Hematopoietic multipotent progenitor cell treated with erythropoietin and hydrocortisone succinate and interleukin-3 and kit ligand, for 6 days (in vitro differentiated cells): ENCODE measurements around the gene FGFBP3.

ENCODE experiments used
- DNase-seq: peaks from one replicate; pipeline ENCODE4 v3.0.0-alpha.2; 2015

The FGFBP3 gene

GRCh38 chr10:91909117-91909677 is at the start of gene FGFBP3:
Gene FGFBP3 (minus strand): TSS chr10:91909486. CDS start chr10:91908969, 517 bp downstream.
- peak; percentile 91 for DNase-seq

GRCh38 chr10:91957091-91957490 is 47.8 kb upstream of the FGFBP3 start:
- DNase-seq, result no peak

GRCh38 chr10:91955114-91955513 is 45.8 kb upstream of the FGFBP3 start:
- DNase-seq, result no peak

GRCh38 chr10:91953600-91954160 is 44.4 kb upstream of the FGFBP3 start:
- no peak for DNase-seq

GRCh38 chr10:91944880-91945630 is 35.8 kb upstream of the FGFBP3 start:
- no peak for DNase-seq

- no peak for DNase-seq
These were observed 32.1 kb upstream of the FGFBP3 start for GRCh38 chr10:91941426-91941825.

- DNase-seq, result no peak
These were observed 30.4 kb upstream of the FGFBP3 start for GRCh38 chr10:91939653-91940052.

- DNase-seq, result no peak
These were observed 26.6 kb upstream of the FGFBP3 start for GRCh38 chr10:91935886-91936285.

- DNase-seq, result no peak
These were observed 23.5 kb upstream of the FGFBP3 start for GRCh38 chr10:91932737-91933136.

- no peak for DNase-seq
These were observed 22.4 kb upstream of the FGFBP3 start for GRCh38 chr10:91931526-91932190.

GRCh38 chr10:91930939-91931338 is 21.7 kb upstream of the FGFBP3 start:
- DNase-seq, result no peak

- DNase-seq, result no peak
These were observed 15.7 kb upstream of the FGFBP3 start for GRCh38 chr10:91925022-91925320.

- peak; percentile 39 for DNase-seq
These were observed 15.1 kb upstream of the FGFBP3 start for GRCh38 chr10:91924212-91925021.

- DNase-seq, result peak; percentile 96
These were observed 14.3 kb upstream of the FGFBP3 start, which contains the start of gene BTAF1 for GRCh38 chr10:91923371-91924211. Gene BTAF1 (plus strand): TSS chr10:91923770. CDS start chr10:91924077, 307 bp downstream.

GRCh38 chr10:91919651-91920050 is 10.4 kb upstream of the FGFBP3 start:
- DNase-seq, result no peak

GRCh38 chr10:91910467-91910866 is 1.2 kb upstream of the FGFBP3 start:
- DNase-seq, result no peak

- DNase-seq, result peak; percentile 90
These were observed 759 bp downstream of the FGFBP3 start for GRCh38 chr10:91908337-91909116.

- DNase-seq, result peak; percentile 58
These were observed 1.4 kb downstream of the FGFBP3 start for GRCh38 chr10:91907914-91908336.

GRCh38 chr10:91907033-91907594 is 2.2 kb downstream of the FGFBP3 start:
- DNase-seq, result no peak

GRCh38 chr10:91901784-91902677 is 7.3 kb downstream of the FGFBP3 start:
- peak; percentile 79 for DNase-seq
